A549 (cell line): ENCODE results near the gene UVSSA. TPM values are rescaled to one million over a fixed set of nuclear protein-coding genes. Genes with fewer than 3 reads are reported as not detected.

Experiments
- ATAC-seq, 2 experiments: fragments of 200-7000 bp in 1 of 2; fragments of >200 bp in 1 of 2; cut with Nextera tagmentation in 1 of 2; cut with Tn5 transposase in 1 of 2; 3 replicates each; pipeline versions ENCODE4 v1.8.0 to v1.9.1; 2018 to 2020; ENCODE audit warnings: mild to moderate bottlenecking in 1 of 2, moderate library complexity in 1 of 2
- CTCF ChIA-PET: fragments of 300-600 bp; sonication (Branson Sonifier 250); formaldehyde crosslinking; extraction: SDS; loops from one replicate; lab custom pipeline; 2021; ENCODE audit warnings: antibody characterized with exemption, inconsistent platforms; lab: Yijun Ruan, JAX
- POLR2A ChIA-PET: fragments of 350-600 bp; formaldehyde crosslinking; extraction: SDS; loops from one replicate; lab custom pipeline; 2021; ENCODE audit warnings: antibody characterized with exemption, inconsistent platforms; lab: Yijun Ruan, JAX
- DNase-seq, 2 experiments: peaks; one replicate each; pipeline versions ENCODE4 v3.0.0 to v3.0.0-alpha.2; 2011 to 2016; ENCODE audit warnings: low read depth in 1 of 2, low spot score in 1 of 2
- FAIRE-seq: peaks from 2 replicates; lab custom pipeline; 2011; peaks lifted over from hg19 to GRCh38; lab: Jason Lieb, UNC
- H3K27ac ChIP-seq, 2 experiments: fragments of >200 bp; sonication (Bioruptor Twin); formaldehyde crosslinking; 3 replicates each; pipeline ENCODE4 v1.5.1; 2016 to 2017
- H3K4me1 ChIP-seq: fragments of >200 bp; sonication (Bioruptor Twin); formaldehyde crosslinking; 3 replicates; pipeline ENCODE4 v1.6.1; 2016
- H3K4me2 ChIP-seq: fragments of >200 bp; sonication (Bioruptor Twin); formaldehyde crosslinking; 3 replicates; pipeline ENCODE4 v1.6.1; 2016
- H3K4me3 ChIP-seq: fragments of >200 bp; sonication (Bioruptor Twin); formaldehyde crosslinking; 3 replicates; pipeline ENCODE4 v1.5.1; 2016
- H3K9me3 ChIP-seq: fragments of >200 bp; sonication (Bioruptor Twin); formaldehyde crosslinking; 3 replicates; pipeline ENCODE4 v1.6.1; 2016
- CEBPB ChIP-seq, 2 experiments: fragments of >200 bp in 1 of 2; sonication (Bioruptor Twin) in 1 of 2; formaldehyde crosslinking in 1 of 2; IDR thresholded peaks; 2 replicates each; pipeline ENCODE4 v1.6.1; 2012 to 2016
- CHD2 ChIP-seq: fragments of 150-350 bp; IDR thresholded peaks from 2 replicates; pipeline ENCODE4 v1.6.1; 2014; ENCODE audit warnings: low read length; ENCODE audit not compliant: partially characterized antibody
- EP300 ChIP-seq, 2 experiments: fragments of >200 bp; sonication (Bioruptor Twin); formaldehyde crosslinking; IDR thresholded peaks; 2 replicates in 1 of 2; 3 replicates in 1 of 2; pipeline ENCODE4 v1.6.1; 2016 to 2017
- FOXS1 ChIP-seq: fragments of 250-450 bp; sonication (Bioruptor Pico); IDR thresholded peaks from 2 replicates; pipeline ENCODE4 v1.5.0; 2020; ENCODE audit warnings: mild to moderate bottlenecking, moderate library complexity
- GATA3 ChIP-seq: IDR thresholded peaks from 2 replicates; pipeline ENCODE4 v1.6.1; 2012; ENCODE audit warnings: borderline replicate concordance
- HDAC2 ChIP-seq: fragments of 200-600 bp; sonication (generic); IDR thresholded peaks from 2 replicates; pipeline ENCODE4 v1.6.1; 2016
- MAZ ChIP-seq: fragments of 150-350 bp; IDR thresholded peaks from 2 replicates; pipeline ENCODE4 v1.6.1; 2014; ENCODE audit warnings: antibody characterized with exemption, low read depth, low read length, borderline replicate concordance
- NFE2L2 ChIP-seq: fragments of 150-350 bp; conservative IDR thresholded peaks from 2 replicates; pipeline ENCODE4 v1.6.1; 2014; ENCODE audit warnings: low read length
- NPAS2 ChIP-seq: fragments of 250-450 bp; sonication (Bioruptor Pico); IDR thresholded peaks from 2 replicates; pipeline ENCODE4 v1.8.0; 2022; ENCODE audit warnings: mild to moderate bottlenecking, moderate library complexity, borderline replicate concordance
- NR3C1 ChIP-seq: fragments of >200 bp; sonication (Bioruptor Twin); formaldehyde crosslinking; IDR thresholded peaks from 3 replicates; pipeline ENCODE4 v1.6.1; 2017
- PHF8 ChIP-seq: fragments of 200-600 bp; sonication (generic); IDR thresholded peaks from 2 replicates; pipeline ENCODE4 v1.6.1; 2016; ENCODE audit warnings: low read depth, mild to moderate bottlenecking, antibody characterized with exemption, moderate library complexity, borderline replicate concordance
- POLR2A ChIP-seq: IDR thresholded peaks from 2 replicates; pipeline ENCODE4 v1.6.1; 2012; ENCODE audit warnings: mild to moderate bottlenecking, low read length
- POLR2AphosphoS2 ChIP-seq: conservative IDR thresholded peaks from 2 replicates; pipeline ENCODE4 v1.6.1; 2012; ENCODE audit warnings: low read length, improper control_type of control experiment, inconsistent platforms
- RAD21 ChIP-seq, 2 experiments: fragments of >200 bp in 1 of 2; sonication (Bioruptor Twin) in 1 of 2; formaldehyde crosslinking in 1 of 2; IDR thresholded peaks in 1 of 2; conservative IDR thresholded peaks in 1 of 2; 2 replicates in 1 of 2; 3 replicates in 1 of 2; pipeline ENCODE4 v1.6.1; 2012 to 2018; ENCODE audit warnings: inconsistent platforms in 1 of 2
- RARB ChIP-seq: fragments of 250-450 bp; sonication (Bioruptor Pico); IDR thresholded peaks from 2 replicates; pipeline ENCODE4 v1.8.0; 2021; ENCODE audit warnings: mild to moderate bottlenecking, moderate library complexity
- RCOR1 ChIP-seq: fragments of 150-350 bp; IDR thresholded peaks from 2 replicates; pipeline ENCODE4 v1.6.1; 2014; ENCODE audit warnings: antibody characterized with exemption, low read length, low read depth
- RFX5 ChIP-seq: fragments of 450-650 bp; IDR thresholded peaks from 2 replicates; pipeline ENCODE4 v1.7.1; 2014; ENCODE audit warnings: antibody characterized with exemption, mild to moderate bottlenecking, moderate library complexity
- SMC3 ChIP-seq: fragments of >200 bp; sonication (Bioruptor Twin); formaldehyde crosslinking; IDR thresholded peaks from 3 replicates; pipeline ENCODE4 v1.6.1; 2018; ENCODE audit warnings: inconsistent platforms
- ZC3H11A ChIP-seq: fragments of 450-650 bp; IDR thresholded peaks from 2 replicates; pipeline ENCODE4 v1.6.1; 2014; ENCODE audit warnings: antibody characterized with exemption, mild to moderate bottlenecking
- WGBS: methylation state at CpG from one replicate; pipeline ENCODE4 v1.1.6; 2017; ENCODE audit errors: missing lambda C conversion rate; 5-methylcytosine and 5-hydroxymethylcytosine counted together
- polyA plus RNA-seq, 4 experiments: library from polyadenylated mRNA; depleted of rRNA in 3 of 4; stranded (reverse); fragments of >200 nt; fragmentation: RNase III in 1 of 4; extraction: RNeasy Plus Mini Kit Qiagen cat#74134 plus additional on column Dnase treatment in 1 of 4; gene quantifications; 2 replicates in 3 of 4; 3 replicates in 1 of 4; pipeline ENCODE4 v1.2.3, GENCODE V29; 2011 to 2017
- TF ChIP-seq, protein P1 (sequence below): fragments of >200 bp; sonication (Bioruptor Twin); formaldehyde crosslinking; IDR thresholded peaks from 3 replicates; pipeline ENCODE4 v1.5.1; 2016
- TF ChIP-seq, protein P2 (sequence below): IDR thresholded peaks from 2 replicates; pipeline ENCODE4 v1.6.1; 2012
- TF ChIP-seq, protein P3 (sequence below): fragments of 200-600 bp; sonication (generic); IDR thresholded peaks from 2 replicates; pipeline ENCODE4 v1.6.1; 2016; ENCODE audit warnings: antibody characterized with exemption, mild to moderate bottlenecking, moderate library complexity
- TF ChIP-seq, protein P4 (sequence below): IDR thresholded peaks from 2 replicates; pipeline ENCODE4 v1.6.1; 2012

The UVSSA gene
- polyA plus RNA-seq, 2 of the 4 experiments (the other 2 are of a cell fraction), result 4.5 to 6.9 TPM

DNA sequence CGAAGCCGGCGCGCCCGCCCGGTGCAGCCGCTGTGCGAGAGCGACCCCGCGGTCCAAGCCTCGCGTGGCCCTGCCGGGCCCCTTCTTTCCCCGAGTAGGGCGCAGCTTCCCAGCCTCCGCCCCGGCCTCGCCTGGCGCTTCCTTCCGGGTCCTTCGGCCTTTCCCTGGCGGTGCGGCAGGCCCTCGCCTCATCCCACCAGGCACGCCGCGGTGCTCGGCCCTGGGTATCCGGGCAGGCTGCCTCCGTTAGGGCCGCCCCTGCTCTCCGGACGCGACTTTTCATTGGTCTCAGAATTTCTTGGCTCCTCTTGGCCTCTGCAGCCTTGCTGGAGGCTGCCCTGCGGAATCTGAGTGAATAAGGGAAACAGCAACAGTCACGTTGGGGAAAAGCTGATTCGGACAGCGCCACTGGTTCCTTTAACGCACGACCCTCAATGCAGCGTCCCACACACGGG is 429 bp downstream of the UVSSA start (continued):
- TF ChIP-seq, protein P1, sequence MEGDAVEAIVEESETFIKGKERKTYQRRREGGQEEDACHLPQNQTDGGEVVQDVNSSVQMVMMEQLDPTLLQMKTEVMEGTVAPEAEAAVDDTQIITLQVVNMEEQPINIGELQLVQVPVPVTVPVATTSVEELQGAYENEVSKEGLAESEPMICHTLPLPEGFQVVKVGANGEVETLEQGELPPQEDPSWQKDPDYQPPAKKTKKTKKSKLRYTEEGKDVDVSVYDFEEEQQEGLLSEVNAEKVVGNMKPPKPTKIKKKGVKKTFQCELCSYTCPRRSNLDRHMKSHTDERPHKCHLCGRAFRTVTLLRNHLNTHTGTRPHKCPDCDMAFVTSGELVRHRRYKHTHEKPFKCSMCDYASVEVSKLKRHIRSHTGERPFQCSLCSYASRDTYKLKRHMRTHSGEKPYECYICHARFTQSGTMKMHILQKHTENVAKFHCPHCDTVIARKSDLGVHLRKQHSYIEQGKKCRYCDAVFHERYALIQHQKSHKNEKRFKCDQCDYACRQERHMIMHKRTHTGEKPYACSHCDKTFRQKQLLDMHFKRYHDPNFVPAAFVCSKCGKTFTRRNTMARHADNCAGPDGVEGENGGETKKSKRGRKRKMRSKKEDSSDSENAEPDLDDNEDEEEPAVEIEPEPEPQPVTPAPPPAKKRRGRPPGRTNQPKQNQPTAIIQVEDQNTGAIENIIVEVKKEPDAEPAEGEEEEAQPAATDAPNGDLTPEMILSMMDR, result no peak

DNA sequence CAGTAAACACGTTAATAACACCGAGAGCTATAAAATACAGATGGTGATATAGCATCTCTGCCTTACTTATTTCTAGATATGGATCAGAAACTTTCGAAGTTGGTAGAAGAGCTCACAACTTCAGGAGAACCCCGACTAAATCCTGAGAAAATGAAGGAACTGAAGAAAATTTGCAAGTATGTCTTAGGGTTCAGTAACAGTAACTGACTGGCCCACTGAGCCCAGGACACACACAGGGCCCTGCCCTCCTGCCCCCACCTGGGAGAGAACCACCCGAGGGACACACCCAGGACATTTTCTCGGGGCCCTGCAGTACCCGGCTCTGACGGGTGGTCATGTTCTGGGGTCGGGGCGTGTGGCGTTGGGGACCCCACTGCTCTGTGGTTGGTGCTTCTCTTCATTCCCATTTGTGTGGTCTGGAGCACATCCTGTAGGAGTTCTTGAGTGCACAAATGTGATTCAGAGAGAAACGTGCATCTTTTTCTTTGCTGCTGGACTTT is 1.1 kb downstream of the UVSSA start:
- Histone ChIP-seq H3K9me3 (no peaks in the 10 kb centered on the region), H3K4me1 (peaks cover 11% of the 10 kb centered on the region; the same call in 1 of the 3 replicates), H3K27ac (peak overlapping the region; percentile 90 to 98), H3K4me2 (peak overlapping the region; percentile 86), H3K4me3 (peak overlapping the region; percentile 76)
- CTCF ChIA-PET, result interaction anchor here (1.4 to 2.4 kb wide), 4 partner anchors 8 to 218 kb away, joined by 3 to 15 read pairs (median 8); no protein-coding TSS in a partner anchor
- POLR2A ChIA-PET, result interaction anchor here (1.7 to 2.6 kb wide), 2 partner anchors 100 to 364 kb away, joined by 5 to 26 read pairs; partner anchors contain the start of genes CTBP1 and SLBP
- 68% methylated on average over 12 of the region's 12 CpGs for WGBS
- FAIRE-seq (no peak), ATAC-seq (no peak), DNase-seq (no peak)
- TF ChIP-seq, protein P2, sequence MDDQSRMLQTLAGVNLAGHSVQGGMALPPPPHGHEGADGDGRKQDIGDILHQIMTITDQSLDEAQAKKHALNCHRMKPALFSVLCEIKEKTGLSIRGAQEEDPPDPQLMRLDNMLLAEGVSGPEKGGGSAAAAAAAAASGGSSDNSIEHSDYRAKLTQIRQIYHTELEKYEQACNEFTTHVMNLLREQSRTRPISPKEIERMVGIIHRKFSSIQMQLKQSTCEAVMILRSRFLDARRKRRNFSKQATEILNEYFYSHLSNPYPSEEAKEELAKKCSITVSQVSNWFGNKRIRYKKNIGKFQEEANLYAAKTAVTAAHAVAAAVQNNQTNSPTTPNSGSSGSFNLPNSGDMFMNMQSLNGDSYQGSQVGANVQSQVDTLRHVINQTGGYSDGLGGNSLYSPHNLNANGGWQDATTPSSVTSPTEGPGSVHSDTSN, result no peak
- TF ChIP-seq, protein P3, sequence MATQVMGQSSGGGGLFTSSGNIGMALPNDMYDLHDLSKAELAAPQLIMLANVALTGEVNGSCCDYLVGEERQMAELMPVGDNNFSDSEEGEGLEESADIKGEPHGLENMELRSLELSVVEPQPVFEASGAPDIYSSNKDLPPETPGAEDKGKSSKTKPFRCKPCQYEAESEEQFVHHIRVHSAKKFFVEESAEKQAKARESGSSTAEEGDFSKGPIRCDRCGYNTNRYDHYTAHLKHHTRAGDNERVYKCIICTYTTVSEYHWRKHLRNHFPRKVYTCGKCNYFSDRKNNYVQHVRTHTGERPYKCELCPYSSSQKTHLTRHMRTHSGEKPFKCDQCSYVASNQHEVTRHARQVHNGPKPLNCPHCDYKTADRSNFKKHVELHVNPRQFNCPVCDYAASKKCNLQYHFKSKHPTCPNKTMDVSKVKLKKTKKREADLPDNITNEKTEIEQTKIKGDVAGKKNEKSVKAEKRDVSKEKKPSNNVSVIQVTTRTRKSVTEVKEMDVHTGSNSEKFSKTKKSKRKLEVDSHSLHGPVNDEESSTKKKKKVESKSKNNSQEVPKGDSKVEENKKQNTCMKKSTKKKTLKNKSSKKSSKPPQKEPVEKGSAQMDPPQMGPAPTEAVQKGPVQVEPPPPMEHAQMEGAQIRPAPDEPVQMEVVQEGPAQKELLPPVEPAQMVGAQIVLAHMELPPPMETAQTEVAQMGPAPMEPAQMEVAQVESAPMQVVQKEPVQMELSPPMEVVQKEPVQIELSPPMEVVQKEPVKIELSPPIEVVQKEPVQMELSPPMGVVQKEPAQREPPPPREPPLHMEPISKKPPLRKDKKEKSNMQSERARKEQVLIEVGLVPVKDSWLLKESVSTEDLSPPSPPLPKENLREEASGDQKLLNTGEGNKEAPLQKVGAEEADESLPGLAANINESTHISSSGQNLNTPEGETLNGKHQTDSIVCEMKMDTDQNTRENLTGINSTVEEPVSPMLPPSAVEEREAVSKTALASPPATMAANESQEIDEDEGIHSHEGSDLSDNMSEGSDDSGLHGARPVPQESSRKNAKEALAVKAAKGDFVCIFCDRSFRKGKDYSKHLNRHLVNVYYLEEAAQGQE, result no peak
- TF ChIP-seq POLR2A, result no peak
- TF ChIP-seq HDAC2, result no peak
- TF ChIP-seq, protein P4, sequence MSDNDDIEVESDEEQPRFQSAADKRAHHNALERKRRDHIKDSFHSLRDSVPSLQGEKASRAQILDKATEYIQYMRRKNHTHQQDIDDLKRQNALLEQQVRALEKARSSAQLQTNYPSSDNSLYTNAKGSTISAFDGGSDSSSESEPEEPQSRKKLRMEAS, result no peak
- TF ChIP-seq, all 56 proteins: peak for 0

DNA sequence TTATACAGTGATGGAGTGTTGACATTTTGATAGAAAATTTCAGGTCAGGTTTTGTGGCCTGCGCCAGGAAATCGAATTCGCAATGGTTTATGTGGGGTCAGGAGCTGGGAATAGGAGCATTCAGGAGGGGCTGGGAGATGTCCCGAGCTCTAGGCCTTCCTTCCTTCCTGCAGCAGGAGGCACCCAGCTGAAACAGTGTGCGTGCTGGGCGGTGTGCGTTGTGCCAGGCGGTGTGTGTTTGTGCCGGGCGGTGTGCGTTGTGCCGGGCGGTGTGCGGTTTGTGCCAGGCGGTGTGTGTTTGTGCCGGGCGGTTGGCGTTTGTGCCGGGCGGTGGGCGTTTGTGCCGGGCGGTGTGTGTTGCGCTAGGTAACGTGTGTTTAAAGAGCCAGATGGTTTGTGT is 1.7 kb downstream of the UVSSA start:
- CTCF ChIA-PET, result interaction anchor here (1.4 to 1.8 kb wide), 4 partner anchors 164 to 280 kb away, joined by 3 to 11 read pairs (median 6); no protein-coding TSS in a partner anchor
- WGBS, result 92% methylated on average over 10 of the region's 25 CpGs

DNA sequence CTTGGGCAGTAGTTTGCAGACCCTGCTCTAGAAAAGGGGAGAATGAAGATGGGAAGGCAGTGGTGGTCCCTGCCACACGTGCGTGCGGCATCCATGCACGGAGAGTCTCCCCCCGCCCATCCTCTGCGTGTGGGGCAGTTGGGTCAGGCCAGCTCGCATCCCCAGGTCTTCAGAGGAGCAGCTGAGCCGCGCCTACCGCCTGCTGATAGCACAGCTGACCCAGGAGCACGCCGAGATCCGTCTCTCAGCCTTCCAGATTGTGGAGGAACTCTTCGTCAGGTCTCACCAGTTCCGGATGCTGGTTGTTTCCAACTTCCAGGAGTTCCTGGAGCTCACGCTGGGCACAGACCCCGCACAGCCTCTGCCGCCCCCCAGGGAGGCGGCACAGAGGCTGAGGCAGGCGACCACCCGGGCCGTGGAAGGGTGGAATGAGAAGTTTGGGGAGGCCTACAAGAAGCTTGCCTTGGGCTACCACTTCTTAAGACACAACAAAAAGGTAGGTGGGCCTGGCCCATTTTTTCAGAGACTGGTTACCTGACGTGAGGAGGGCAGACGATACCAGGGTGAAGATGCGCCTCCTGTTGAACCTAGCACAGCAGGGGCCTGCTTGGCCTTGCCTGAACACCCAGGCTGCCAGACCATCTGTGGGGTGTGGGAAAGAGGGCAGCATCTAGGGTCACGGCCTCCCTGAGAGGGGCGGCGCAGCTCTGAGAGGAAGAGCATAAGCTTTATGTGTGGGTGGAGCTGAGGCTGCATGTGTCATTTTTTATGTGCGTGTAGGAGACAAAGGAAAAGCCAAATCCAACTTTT is 2.6 kb downstream of the UVSSA start:
- POLR2A ChIA-PET, result no interaction called here
- DNase-seq, result no peak
- 89% methylated on average over 21 of the region's 29 CpGs for WGBS
- no peak for FAIRE-seq
- Histone ChIP-seq H3K4me1 (peaks cover 11% of the 10 kb centered on the region; the same call in 1 of the 3 replicates), H3K9me3 (no peaks in the 10 kb centered on the region), H3K4me3 (no peak overlapping the region), H3K27ac (no peak overlapping the region), H3K4me2 (no peak overlapping the region)
- no peak for ATAC-seq
- CTCF ChIA-PET, result interaction anchor here (1.1 to 1.8 kb wide), 5 partner anchors 15 to 280 kb away, joined by 3 to 11 read pairs (median 4); no protein-coding TSS in a partner anchor
- TF ChIP-seq NPAS2 (CRISPR knock-in tag) (no peak), CHD2 (no peak), SMC3 (no peak), NR3C1 (no peak), ZC3H11A (no peak), GATA3 (no peak), CEBPB (IDR thresholded peaks at IDR 0.05) (no peak), PHF8 (no peak), RAD21 (conservative IDR thresholded peaks at IDR 0.05 in 1 of 2, IDR thresholded peaks at IDR 0.05 in 1 of 2) (no peak), HDAC2 (no peak), RCOR1 (no peak), RFX5 (no peak), MAZ (no peak), RARB (no peak)
- TF ChIP-seq, protein P4, result no peak

More for the DNA sequence above, 1.7 kb downstream of the UVSSA start:
- ATAC-seq (no peak), DNase-seq (no peak), FAIRE-seq (no peak)
- Histone ChIP-seq H3K27ac (no peak overlapping the region), H3K4me2 (peak overlapping the region; percentile 86; the same call in 1 of the 3 replicates), H3K4me3 (no peak overlapping the region), H3K4me1 (peaks cover 11% of the 10 kb centered on the region; the same call in 1 of the 3 replicates), H3K9me3 (no peaks in the 10 kb centered on the region)
- POLR2A ChIA-PET, result no interaction called here
- TF ChIP-seq NFE2L2 (no peak), EP300 (IDR thresholded peaks at IDR 0.05) (no peak), FOXS1 (CRISPR knock-in tag) (no peak), POLR2AphosphoS2 (no peak)
